ENCODE measurements around the gene ARHGEF7. TPM values are rescaled to one million over a fixed set of nuclear protein-coding genes. Genes with fewer than 3 reads are reported as not detected.

Gene ARHGEF7
- total RNA-seq, 1 experiment from 2014 or later = 46.2 TPM

- Histone ChIP-seq H2AFZ (ENCODE audit: low read depth, low read length, poor library complexity, severe bottlenecking) (no peak overlapping the region), H3K9ac (ENCODE audit: low read length) (no peak overlapping the region), H3K4me3 (replicated peaks in 1 of 2; ENCODE audit: low read depth in 1 of 2, low read length in 2 of 2) (no peak overlapping the region), H3K9me2 (ENCODE audit: insufficient read depth) (no peaks in the 10 kb centered on the region), H3K27ac (ENCODE audit: low read depth, low read length) (no peak overlapping the region), H3K79me2 (ENCODE audit: insufficient read depth, low read length) (no peaks in the 10 kb centered on the region), H3K9me3 (ENCODE audit: control insufficient read depth in 1 of 2, insufficient read depth in 1 of 2, low read depth in 1 of 2, low read length in 2 of 2) (no peaks in the 10 kb centered on the region), H3K27me3 (ENCODE audit: insufficient read depth, low read length) (no peaks in the 10 kb centered on the region), H3K4me2 (ENCODE audit: low read length) (no peak overlapping the region), H3K36me3 (ENCODE audit: control insufficient read depth in 1 of 2, insufficient read depth in 2 of 2, low read length in 2 of 2) (no peaks in the 10 kb centered on the region), H4K20me1 (ENCODE audit: insufficient read depth) (no peaks in the 10 kb centered on the region), H3K4me1 (ENCODE audit: control insufficient read depth in 1 of 2, insufficient read depth in 2 of 2, low read length in 2 of 2) (no peaks in the 10 kb centered on the region)
- ATAC-seq = no peak
- ChIA-PET CTCF (no interaction called here), POLR2A (no interaction called here), RAD21 (ENCODE audit: low non-redundant PET in 1 of 2, low total read pairs in 2 of 2, uncharacterized antibody in 2 of 2, unreplicated experiment in 2 of 2) (no interaction called here)
- intact Hi-C loops (cut with micrococcal nuclease) = no loop called here
- DNase-seq (ENCODE audit: low read depth, low spot score) = no peak
- TF ChIP-seq ZBTB33 (IDR thresholded peaks at IDR 0.05; ENCODE audit: extremely low read depth, insufficient replicate concordance, low read length) (no peak), SP1 (IDR thresholded peaks at IDR 0.05; ENCODE audit: low read depth) (no peak), YY1 (IDR thresholded peaks at IDR 0.05; ENCODE audit: extremely low read depth, insufficient replicate concordance, low read depth, low read length) (no peak), JUND (IDR thresholded peaks at IDR 0.05) (no peak)
- BruUV-seq (replicated peaks) = no TSS peak
Observed at GRCh38 chr13:111120913-111121312, 5.8 kb downstream of the ARHGEF7 start.

GRCh38 chr13:111121506-111121905, 6.4 kb downstream of the ARHGEF7 start:
- H3K4me3 ChIP-seq (replicated peaks in 1 of 2; ENCODE audit: low read depth in 1 of 2, low read length in 2 of 2) = no peak overlapping the region
- no peaks in the 10 kb centered on the region for H3K79me2 ChIP-seq (ENCODE audit: insufficient read depth, low read length)
- DNase-seq (ENCODE audit: low read depth, low spot score) = no peak
- no peaks in the 10 kb centered on the region for H3K9me3 ChIP-seq (ENCODE audit: control insufficient read depth in 1 of 2, insufficient read depth in 1 of 2, low read depth in 1 of 2, low read length in 2 of 2)
- no peaks in the 10 kb centered on the region for H3K4me1 ChIP-seq (ENCODE audit: control insufficient read depth in 1 of 2, insufficient read depth in 2 of 2, low read length in 2 of 2)
- no peaks in the 10 kb centered on the region for H3K27me3 ChIP-seq (ENCODE audit: insufficient read depth, low read length)
- H3K36me3 ChIP-seq (ENCODE audit: control insufficient read depth in 1 of 2, insufficient read depth in 2 of 2, low read length in 2 of 2) = no peaks in the 10 kb centered on the region
- no peak overlapping the region for H3K4me2 ChIP-seq (ENCODE audit: low read length)
- no peak overlapping the region for H3K9ac ChIP-seq (ENCODE audit: low read length)
- no peaks in the 10 kb centered on the region for H4K20me1 ChIP-seq (ENCODE audit: insufficient read depth)
- ATAC-seq = no peak
- TF ChIP-seq CEBPB (IDR thresholded peaks at IDR 0.05; ENCODE audit: low read depth) = no peak
- TF ChIP-seq FOSL1 (IDR thresholded peaks at IDR 0.05; ENCODE audit: low read depth) = no peak
- no peak for TF ChIP-seq REST (IDR thresholded peaks at IDR 0.05; ENCODE audit: low read depth)
- no peak for TF ChIP-seq TCF7L2 (IDR thresholded peaks at IDR 0.05; ENCODE audit: borderline replicate concordance, extremely low read depth, insufficient read depth, insufficient read length)
- no peak for TF ChIP-seq JUND (IDR thresholded peaks at IDR 0.05)
- TF ChIP-seq ZNF274 (IDR thresholded peaks at IDR 0.05; ENCODE audit: low read depth, low read length) = no peak
- no peaks in the 10 kb centered on the region for H3K9me2 ChIP-seq (ENCODE audit: insufficient read depth)
- BruUV-seq (replicated peaks) = no TSS peak
- RAD21 ChIA-PET (ENCODE audit: low non-redundant PET in 1 of 2, low total read pairs in 2 of 2, uncharacterized antibody in 2 of 2, unreplicated experiment in 2 of 2) = no interaction called here
- CTCF ChIA-PET = no interaction called here
- no peak overlapping the region for H2AFZ ChIP-seq (ENCODE audit: low read depth, low read length, poor library complexity, severe bottlenecking)
- H3K27ac ChIP-seq (ENCODE audit: low read depth, low read length) = no peak overlapping the region
- intact Hi-C loops (cut with micrococcal nuclease) = no loop called here
- POLR2A ChIA-PET = no interaction called here
